OCI-LY7 (cell line): ENCODE data around the gene TMEM39A. TPM values are rescaled to one million over a fixed set of nuclear protein-coding genes. Genes with fewer than 3 reads are reported as not detected.

Experiments
- BruUV-seq: library from RNA; stranded (reverse); fragments of 400-500 nt; replicated peaks from 2 replicates; lab custom pipeline; 2021; lab: Mats Ljungman, UMichigan
- CTCF ChIA-PET: fragments of 300-600 bp; sonication (Branson Sonifier 250); formaldehyde crosslinking; loops from one replicate; lab custom pipeline; 2022; ENCODE audit warnings: antibody characterized with exemption; ENCODE audit not compliant: unreplicated experiment; lab: Charles Lee
- POLR2A ChIA-PET: fragments of 300-600 bp; sonication (Branson Sonifier 250); formaldehyde crosslinking; loops from one replicate; lab custom pipeline; 2022; ENCODE audit warnings: antibody characterized with exemption; lab: Charles Lee
- DNase-seq: peaks from one replicate; pipeline ENCODE4 v3.0.0-alpha.2; 2015; ENCODE audit warnings: low spot score
- H2AFZ ChIP-seq: fragments of 200-600 bp; sonication (generic), shearing (Covaris generic); 2 replicates; pipeline ENCODE4 v1.6.1; 2014; ENCODE audit warnings: mild to moderate bottlenecking, antibody characterized with exemption, low read length, moderate library complexity
- H3K27ac ChIP-seq: fragments of 200-600 bp; sonication (generic); 2 replicates; pipeline ENCODE4 v1.5.1; 2014; ENCODE audit warnings: mixed run types, low read depth, mild to moderate bottlenecking, moderate library complexity, low read length, inconsistent platforms; ENCODE audit not compliant: poor library complexity, severe bottlenecking
- H3K36me3 ChIP-seq: fragments of 200-600 bp; sonication (generic); 2 replicates; pipeline ENCODE4 v1.6.1; 2014; ENCODE audit warnings: mild to moderate bottlenecking, antibody characterized with exemption, low read length, moderate library complexity, mixed read lengths; ENCODE audit not compliant: insufficient read depth
- H3K4me1 ChIP-seq: fragments of 200-600 bp; sonication (generic); 2 replicates; pipeline ENCODE4 v1.5.1; 2014; ENCODE audit warnings: mild to moderate bottlenecking, low read length; ENCODE audit not compliant: insufficient read depth, poor library complexity, severe bottlenecking
- H3K4me2 ChIP-seq: fragments of 200-600 bp; sonication (generic); 2 replicates; pipeline ENCODE4 v1.6.1; 2014; ENCODE audit warnings: mild to moderate bottlenecking, low read length
- H3K4me3 ChIP-seq: fragments of 200-600 bp; sonication (generic); 2 replicates; pipeline ENCODE4 v1.5.1; 2014; ENCODE audit warnings: mild to moderate bottlenecking, low read depth, low read length; ENCODE audit not compliant: poor library complexity, severe bottlenecking
- H3K79me2 ChIP-seq: fragments of 200-600 bp; sonication (generic); 2 replicates; pipeline ENCODE4 v1.6.1; 2016; ENCODE audit warnings: low read depth, mild to moderate bottlenecking, low read length, moderate library complexity, mixed read lengths; ENCODE audit not compliant: insufficient read depth
- H3K9me2 ChIP-seq: fragments of 200-600 bp; sonication (generic); 2 replicates; pipeline ENCODE4 v1.6.1; 2016; ENCODE audit warnings: mild to moderate bottlenecking, low read length, mixed read lengths; ENCODE audit not compliant: insufficient read depth
- H3K9me3 ChIP-seq: fragments of 200-600 bp; sonication (generic); 2 replicates; pipeline ENCODE4 v1.6.1; 2014; ENCODE audit warnings: mild to moderate bottlenecking, mixed run types, low read length, mixed read lengths
- H4K20me1 ChIP-seq: fragments of 200-600 bp; sonication (generic); 2 replicates; pipeline ENCODE4 v1.6.1; 2014; ENCODE audit warnings: mild to moderate bottlenecking, antibody characterized with exemption, low read length, moderate library complexity, mixed read lengths; ENCODE audit not compliant: insufficient read depth
- CTCF ChIP-seq: fragments of 200-600 bp; sonication (generic); conservative IDR thresholded peaks from 2 replicates; pipeline ENCODE4 v1.5.1; 2014; ENCODE audit warnings: mild to moderate bottlenecking, antibody characterized with exemption, low read length, moderate library complexity, mixed read lengths
- EZH2phosphoT487 ChIP-seq: fragments of 200-600 bp; sonication (generic); IDR thresholded peaks from 2 replicates; pipeline ENCODE4 v1.6.1; 2018; ENCODE audit warnings: low read depth, borderline replicate concordance, mild to moderate bottlenecking, mixed run types, antibody characterized with exemption, low read length, moderate library complexity, mixed read lengths
- intact Hi-C: fragments of 100-400 bp; cut with micrococcal nuclease; formaldehyde crosslinking; loops from one replicate; pipeline ENCODE4 v1.10.0; 2022; ENCODE audit not compliant: unreplicated experiment
- total RNA-seq, 2 experiments: library from RNA; depleted of rRNA in 1 of 2; stranded (reverse); fragments of >200 nt in 1 of 2; shearing (Covaris generic) in 1 of 2; gene quantifications; 2 replicates each; pipeline ENCODE4 v1.2.3, GENCODE V29; 2014 to 2022

Gene TMEM39A
- total RNA-seq, 2 experiments from 2014 or later = 35.3 to 42.8 TPM

DNA sequence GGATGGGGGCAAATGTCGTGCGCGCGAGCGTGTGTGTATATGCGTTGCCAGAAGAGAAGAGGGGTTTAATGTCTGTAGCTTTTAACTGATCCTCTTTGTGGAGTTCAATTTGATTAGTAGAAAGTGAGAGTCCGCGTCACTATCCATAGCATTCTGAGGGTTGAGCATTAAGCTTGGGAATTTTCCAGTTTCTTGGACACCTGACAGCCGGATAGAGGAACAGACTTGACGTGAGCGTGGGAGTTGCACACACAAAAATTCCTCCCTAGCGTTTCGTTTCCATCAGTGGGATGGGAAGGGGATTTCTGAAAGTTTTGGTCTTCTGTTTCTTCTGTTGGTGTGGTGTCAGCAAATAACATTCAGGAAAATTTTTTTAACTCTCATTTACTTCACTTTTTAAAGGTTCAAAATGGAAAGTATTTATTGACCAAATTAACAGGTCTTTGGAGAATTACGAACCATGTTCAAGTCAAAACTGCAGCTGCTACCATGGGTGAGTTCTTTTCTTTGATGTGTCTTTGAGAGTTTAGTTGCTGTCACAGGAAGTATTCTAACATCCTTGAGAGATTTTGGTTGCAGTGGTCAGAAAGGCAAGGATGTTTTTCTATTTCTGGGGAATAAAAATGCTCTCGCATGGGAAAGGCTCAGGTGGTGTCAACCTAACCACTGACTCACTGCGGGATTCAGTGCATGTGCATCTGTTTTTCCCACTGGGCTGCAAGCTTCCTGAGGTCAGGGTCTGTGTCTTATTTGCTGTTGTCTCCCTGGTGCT, 6.2 kb upstream of the TMEM39A start:
- H3K36me3 ChIP-seq = peaks cover 27% of the 10 kb centered on the region
- ChIA-PET CTCF (no interaction called here), POLR2A (interaction anchor here (0.6 to 3.1 kb wide), 7 partner anchors 10 to 88 kb away, joined by 3 to 18 read pairs (median 4); partner anchors contain the start of gene TIMMDC1)
- no peaks in the 10 kb centered on the region for H3K9me3 ChIP-seq
- intact Hi-C loops = loop anchor here (2.0 to 10.0 kb wide), 3 partner anchors 29 to 625 kb away; partner anchors contain the start of genes GSK3B and TIMMDC1
- H4K20me1 ChIP-seq = no peaks in the 10 kb centered on the region
- H2AFZ ChIP-seq = peak overlapping the region; percentile 100
- H3K9me2 ChIP-seq = no peaks in the 10 kb centered on the region
- peak; percentile 50 for DNase-seq
- peaks cover 10% of the 10 kb centered on the region; the same call in 1 of the 2 replicates for H3K79me2 ChIP-seq
- BruUV-seq = no TSS peak
- peaks cover 19% of the 10 kb centered on the region for H3K4me1 ChIP-seq
- no peak for TF ChIP-seq EZH2phosphoT487
- TF ChIP-seq CTCF = no peak; the same call in 1 of the 2 replicates
- peak overlapping the region; percentile 47 for H3K27ac ChIP-seq
- H3K4me3 ChIP-seq = peak overlapping the region; percentile 82
- peak overlapping the region; percentile 98 for H3K4me2 ChIP-seq

- no TSS peak for BruUV-seq
- TF ChIP-seq CTCF (no peak), EZH2phosphoT487 (no peak)
- Histone ChIP-seq H3K36me3 (peaks cover 14% of the 10 kb centered on the region), H3K4me1 (peaks cover 24% of the 10 kb centered on the region), H2AFZ (peak overlapping the region; percentile 100), H4K20me1 (no peaks in the 10 kb centered on the region), H3K4me3 (peak overlapping the region; percentile 82), H3K9me3 (no peaks in the 10 kb centered on the region), H3K4me2 (peak overlapping the region; percentile 98), H3K79me2 (peaks cover 14% of the 10 kb centered on the region; the same call in 1 of the 2 replicates), H3K27ac (peak overlapping the region; percentile 47), H3K9me2 (no peaks in the 10 kb centered on the region)
- no peak for DNase-seq
- ChIA-PET CTCF (no interaction called here), POLR2A (interaction anchor here (0.6 to 3.1 kb wide), 5 partner anchors 29 to 614 kb away, joined by 3 to 18 read pairs (median 5); partner anchors contain the start of gene TIMMDC1)
- intact Hi-C loops = loop anchor here (2.0 to 10.0 kb wide), 3 partner anchors 31 to 627 kb away; partner anchors contain the start of genes GSK3B and TIMMDC1
These were observed 4.6 kb upstream of the TMEM39A start for GRCh38 chr3:119468041-119468440.
